Stimulated activated CD8-positive, alpha-beta memory T cell treated with anti-CD3 and anti-CD28 coated beads, Interleukin-4, amount 100 ng/mL, for 48 hours (primary cell): Measurements from ENCODE around the gene ESPN.
"Not testable (repeated sequence)": the region's sequence is repeated elsewhere in the genome, so short reads cannot be mapped to it uniquely, and the experiment has no call there.

ENCODE experiments used
- DNase-seq: peaks from one replicate; pipeline ENCODE4 v3.0.0-alpha.2; 2020

Gene ESPN

GRCh38 chr1:6448749-6449631 is 24.4 kb downstream of the ESPN start:
- DNase-seq: no peak

- no peak for DNase-seq
These were observed 25.5 kb downstream of the ESPN start for GRCh38 chr1:6450005-6450450.

- not testable (repeated sequence) for DNase-seq
These were observed 25.9 kb downstream of the ESPN start for GRCh38 chr1:6450486-6450885.

GRCh38 chr1:6450943-6451373 is 26.4 kb downstream of the ESPN start:
- DNase-seq: no peak

- DNase-seq: not testable (repeated sequence)
These were observed 29.6 kb downstream of the ESPN start for GRCh38 chr1:6453895-6454855.

- peak; percentile 43 for DNase-seq
These were observed 30.5 kb downstream of the ESPN start for GRCh38 chr1:6454856-6455751.

GRCh38 chr1:6455752-6456520 is 31.4 kb downstream of the ESPN start:
- DNase-seq: not testable (repeated sequence)

- no peak for DNase-seq
These were observed 32.4 kb downstream of the ESPN start for GRCh38 chr1:6456800-6457466.

- peak; percentile 57 for DNase-seq
These were observed 35.3 kb downstream of the ESPN start for GRCh38 chr1:6459850-6460265.

- DNase-seq: peak; percentile 83
These were observed 35.9 kb downstream of the ESPN start for GRCh38 chr1:6460301-6461050.

GRCh38 chr1:6461051-6461530 is 36.5 kb downstream of the ESPN start:
- no peak for DNase-seq

GRCh38 chr1:6461538-6462411 is 37.2 kb downstream of the ESPN start:
- DNase-seq: no peak

GRCh38 chr1:6462412-6463119 is 38.0 kb downstream of the ESPN start:
- DNase-seq: no peak

GRCh38 chr1:6463120-6463412 is 38.5 kb downstream of the ESPN start:
- no peak for DNase-seq

GRCh38 chr1:6464514-6464836 is 39.9 kb downstream of the ESPN start:
- peak; percentile 66 for DNase-seq

- no peak for DNase-seq
These were observed 40.3 kb downstream of the ESPN start for GRCh38 chr1:6464915-6465314.

GRCh38 chr1:6465461-6466005 is 41.0 kb downstream of the ESPN start:
- peak; percentile 59 for DNase-seq

- DNase-seq: peak; percentile 72
These were observed 41.4 kb downstream of the ESPN start, which contains the start of gene TNFRSF25 for GRCh38 chr1:6466023-6466422. Gene TNFRSF25 (minus strand): TSS chr1:6466173. CDS start chr1:6466107, 66 bp downstream.
